Parathyroid adenoma (tissue), 2 donors: Measurements from ENCODE around the gene LPP.

Experiments used
- H2AFZ ChIP-seq: fragments of 300-600 bp; sonication (generic); one replicate; pipeline ENCODE4 v1.7.0; 2017; ENCODE audit warnings: antibody characterized with exemption, mild to moderate bottlenecking
- H3K27ac ChIP-seq: fragments of 300-600 bp; sonication (generic); one replicate; pipeline ENCODE4 v1.7.0; 2017
- H3K27me3 ChIP-seq: fragments of 300-600 bp; sonication (generic); one replicate; pipeline ENCODE4 v1.7.0; 2017; ENCODE audit warnings: low read length; ENCODE audit not compliant: control insufficient read depth, insufficient read depth
- H3K36me3 ChIP-seq: fragments of 300-600 bp; sonication (generic); one replicate; pipeline ENCODE4 v1.7.0; 2017; ENCODE audit warnings: low read length; ENCODE audit not compliant: control insufficient read depth, insufficient read depth
- H3K4me1 ChIP-seq: fragments of 300-600 bp; sonication (generic); one replicate; pipeline ENCODE4 v1.7.0; 2017; ENCODE audit warnings: control low read depth
- H3K4me2 ChIP-seq: fragments of 300-600 bp; sonication (generic); one replicate; pipeline ENCODE4 v1.7.0; 2017; ENCODE audit warnings: low read length
- H3K4me3 ChIP-seq: fragments of 300-600 bp; sonication (generic); one replicate; pipeline ENCODE4 v1.7.0; 2017; ENCODE audit warnings: low read depth, low read length
- H3K79me2 ChIP-seq: fragments of 300-600 bp; sonication (generic); one replicate; pipeline ENCODE4 v1.7.0; 2017; ENCODE audit warnings: control low read depth
- H3K9ac ChIP-seq: fragments of 300-600 bp; sonication (generic); one replicate; pipeline ENCODE4 v1.7.0; 2017; ENCODE audit warnings: mild to moderate bottlenecking
- H3K9me3 ChIP-seq: fragments of 300-600 bp; sonication (generic); one replicate; pipeline ENCODE4 v1.7.0; 2017; ENCODE audit warnings: low read length; ENCODE audit not compliant: control insufficient read depth
- CTCF ChIP-seq: fragments of 300-600 bp; sonication (generic); IDR thresholded peaks from one replicate; pipeline ENCODE4 v1.7.0; 2017; ENCODE audit warnings: antibody characterized with exemption, mild to moderate bottlenecking
- donor health status: primary hyperparathyroidism.

LPP gene

DNA sequence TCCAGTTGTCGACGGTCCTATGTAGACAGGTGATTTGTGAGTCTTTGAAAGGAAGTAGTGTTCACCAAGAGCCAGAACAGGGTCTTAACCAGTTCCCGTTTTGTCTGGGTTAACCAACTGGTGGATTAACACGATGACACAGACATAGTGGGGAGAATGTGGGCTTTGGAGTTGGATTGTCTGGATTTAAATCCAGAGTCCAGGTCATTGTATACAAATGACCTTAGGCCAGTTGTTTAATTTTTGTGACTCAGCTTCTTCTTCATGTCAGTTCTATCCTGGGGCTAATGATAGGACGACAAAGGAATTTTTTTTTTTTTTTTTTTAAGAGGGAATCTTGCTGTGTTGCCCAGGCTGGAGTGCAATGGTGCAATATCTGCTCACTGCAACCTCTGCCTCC is 126.7 kb downstream of the LPP start:
- no peaks in the 10 kb centered on the region for H3K36me3 ChIP-seq
- no peak overlapping the region for H3K27ac ChIP-seq
- H3K27me3 ChIP-seq: no peaks in the 10 kb centered on the region
- H3K79me2 ChIP-seq: peaks cover 5% of the 10 kb centered on the region
- no peak overlapping the region for H2AFZ ChIP-seq
- no peak overlapping the region for H3K9ac ChIP-seq
- H3K9me3 ChIP-seq: no peaks in the 10 kb centered on the region
- no peak for TF ChIP-seq CTCF
- H3K4me3 ChIP-seq: no peak overlapping the region
- H3K4me2 ChIP-seq: no peak overlapping the region
- H3K4me1 ChIP-seq: peaks cover 8% of the 10 kb centered on the region

GRCh38 chr3:188282871-188283270 is 128.9 kb downstream of the LPP start:
- H3K36me3 ChIP-seq: no peaks in the 10 kb centered on the region
- peaks cover 2% of the 10 kb centered on the region for H3K79me2 ChIP-seq
- H3K4me3 ChIP-seq: no peak overlapping the region
- no peaks in the 10 kb centered on the region for H3K9me3 ChIP-seq
- no peak overlapping the region for H3K4me2 ChIP-seq
- peak overlapping the region; percentile 24 for H3K27ac ChIP-seq
- TF ChIP-seq CTCF: no peak
- no peaks in the 10 kb centered on the region for H3K27me3 ChIP-seq
- H3K4me1 ChIP-seq: peaks cover 5% of the 10 kb centered on the region
- H3K9ac ChIP-seq: no peak overlapping the region
- H2AFZ ChIP-seq: no peak overlapping the region

DNA sequence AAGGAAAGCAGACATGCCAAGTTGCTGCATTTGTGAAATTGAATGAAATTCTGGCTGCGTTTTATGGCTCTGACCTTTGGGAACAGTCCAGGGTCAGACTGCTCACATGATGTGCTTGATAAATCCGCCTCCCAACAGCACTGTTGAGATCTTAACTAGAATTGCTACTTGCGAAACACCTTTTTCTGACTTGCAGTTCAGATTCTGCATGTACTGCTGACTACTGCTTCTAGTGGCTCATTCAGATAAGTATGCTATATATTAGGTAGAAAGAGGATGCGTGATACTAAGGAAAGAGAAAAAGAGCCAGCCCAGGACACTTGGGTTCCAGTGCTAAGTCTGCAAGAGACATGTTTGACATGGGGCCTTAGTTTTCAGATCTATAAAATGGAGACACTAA is 129.4 kb downstream of the LPP start:
- Histone ChIP-seq H3K4me1 (peaks cover 5% of the 10 kb centered on the region), H3K4me2 (no peak overlapping the region), H3K27me3 (no peaks in the 10 kb centered on the region), H3K9ac (no peak overlapping the region), H3K4me3 (no peak overlapping the region), H3K36me3 (no peaks in the 10 kb centered on the region), H2AFZ (no peak overlapping the region), H3K79me2 (peaks cover 2% of the 10 kb centered on the region), H3K9me3 (no peaks in the 10 kb centered on the region), H3K27ac (peak overlapping the region; percentile 0)
- no peak for TF ChIP-seq CTCF

DNA sequence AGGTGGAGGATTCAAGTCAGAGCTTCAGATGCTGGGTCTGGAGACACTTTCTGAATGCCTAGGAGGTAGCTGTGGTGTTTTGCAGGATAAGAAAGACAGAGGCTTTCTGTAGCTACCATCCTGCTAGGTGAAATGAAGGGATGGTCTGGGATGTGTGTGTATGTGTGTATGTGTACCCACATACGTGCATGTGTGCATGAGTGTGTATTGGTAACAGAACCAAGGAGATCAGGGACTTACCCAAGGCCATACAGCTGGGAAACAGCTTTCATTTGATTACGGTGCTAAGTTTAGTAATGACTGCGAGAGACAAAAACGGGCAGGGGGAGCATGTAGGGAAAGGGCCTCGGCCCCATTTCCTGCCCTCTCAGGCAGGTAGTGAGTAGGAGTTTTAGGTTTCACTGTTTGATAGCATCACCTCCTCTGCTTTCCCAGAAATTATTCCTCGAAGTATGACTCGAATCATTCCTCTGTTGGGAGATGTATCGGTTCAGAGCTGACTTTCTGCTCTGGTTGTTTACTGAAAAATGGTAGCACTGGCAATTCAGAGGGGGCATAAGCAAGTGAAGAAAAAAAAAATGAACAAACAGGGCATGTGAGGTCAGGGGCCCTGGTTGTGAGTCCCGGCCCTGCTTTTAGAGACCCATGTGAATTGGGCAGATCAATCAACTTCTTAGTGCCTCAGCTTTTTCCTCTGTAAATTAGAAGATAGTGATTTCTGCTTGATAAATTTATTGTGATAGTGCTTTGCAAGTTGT is 130.7 kb downstream of the LPP start:
- H3K4me1 ChIP-seq: peaks cover 7% of the 10 kb centered on the region

More for the DNA sequence above, 130.7 kb downstream of the LPP start:
- peaks cover 2% of the 10 kb centered on the region for H3K79me2 ChIP-seq
- no peak overlapping the region for H3K27ac ChIP-seq
- H3K4me3 ChIP-seq: no peak overlapping the region
- H2AFZ ChIP-seq: no peak overlapping the region
- no peak overlapping the region for H3K9ac ChIP-seq
- no peak overlapping the region for H3K4me2 ChIP-seq
- TF ChIP-seq CTCF: no peak
- no peaks in the 10 kb centered on the region for H3K27me3 ChIP-seq
- H3K9me3 ChIP-seq: no peaks in the 10 kb centered on the region
- no peaks in the 10 kb centered on the region for H3K36me3 ChIP-seq
